HG03432 (cell line): Measurements from ENCODE around the gene GAK.
"Not testable (repeated sequence)": the region's sequence is repeated elsewhere in the genome, so short reads cannot be mapped to it uniquely, and the experiment has no call there.

Source experiments
- ATAC-seq: cut with Tn5 transposase; IDR thresholded peaks from one replicate; pipeline ENCODE4 v1.9.1; 2021; ENCODE audit warnings: mild to moderate bottlenecking, moderate library complexity; ENCODE audit not compliant: unreplicated experiment

GAK gene

GRCh38 chr4:929096-929765, 2.9 kb downstream of the GAK start:
- ATAC-seq: no peak

DNA sequence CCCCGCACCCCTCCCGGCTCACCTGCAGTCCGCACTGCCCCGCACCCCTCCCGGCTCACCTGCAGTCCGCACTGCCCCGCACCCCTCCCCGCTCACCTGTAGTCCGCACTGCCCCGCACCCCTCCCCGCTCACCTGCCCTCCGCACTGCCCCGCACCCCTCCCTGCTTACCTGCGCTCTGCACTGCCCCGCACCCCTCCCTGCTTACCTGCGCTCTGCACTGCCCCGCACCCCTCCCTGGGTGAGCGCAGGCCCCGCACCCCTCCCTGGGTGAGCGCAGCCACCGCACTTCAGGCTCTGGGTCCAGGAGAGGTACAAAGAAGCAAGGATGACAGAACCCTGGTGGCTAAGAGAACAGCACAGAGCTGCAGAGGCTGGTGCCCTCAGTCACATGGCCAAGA, 4.5 kb downstream of the GAK start:
- ATAC-seq: not testable (repeated sequence)

DNA sequence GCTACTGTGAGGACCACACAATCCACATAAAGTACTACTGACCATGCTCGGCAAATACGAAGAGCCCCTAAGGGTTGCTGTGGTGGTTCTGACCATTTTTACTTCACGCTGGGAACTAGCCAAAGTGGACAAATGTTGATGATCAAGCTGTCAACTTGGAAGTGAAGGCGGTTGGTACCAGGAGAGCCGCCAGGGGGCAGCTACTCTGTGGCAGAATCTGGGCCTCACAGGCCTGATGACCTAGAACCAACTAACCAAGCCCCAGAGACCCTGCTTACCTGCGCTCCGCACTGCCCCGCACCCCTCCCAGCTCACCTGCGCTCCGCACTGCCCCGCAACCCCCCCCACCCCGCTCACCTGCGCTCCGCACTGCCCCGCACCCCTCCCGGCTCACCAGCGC, 5.6 kb downstream of the GAK start:
- ATAC-seq: no peak

GRCh38 chr4:925771-926500, 6.2 kb downstream of the GAK start:
- no peak for ATAC-seq

GRCh38 chr4:925171-925570, 6.9 kb downstream of the GAK start:
- ATAC-seq: no peak

- no peak for ATAC-seq
Measured at GRCh38 chr4:924107-925096, 7.7 kb downstream of the GAK start.

DNA sequence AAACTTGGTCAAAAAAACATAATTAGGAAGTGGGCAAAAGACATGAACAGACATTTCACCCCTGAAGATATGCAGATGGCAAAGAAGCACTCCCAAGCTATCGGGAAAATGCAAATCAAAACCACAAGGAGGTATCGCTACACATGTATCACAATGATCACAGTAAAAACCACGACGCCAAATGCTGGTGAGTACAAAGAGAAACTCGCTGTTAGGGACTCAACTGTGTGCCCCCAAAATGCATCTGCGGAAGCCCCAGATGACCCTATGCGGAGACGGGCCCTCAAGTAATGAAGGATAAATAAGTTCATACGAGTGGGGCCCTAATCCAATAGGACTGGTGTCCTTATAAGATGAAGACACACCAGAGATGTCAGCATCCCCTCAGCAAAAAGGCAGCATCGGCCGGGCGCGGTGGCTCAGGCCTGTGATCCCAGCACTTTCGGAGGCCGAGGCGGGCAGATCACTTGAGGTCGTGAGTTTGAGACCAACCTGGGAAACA, 10.2 kb downstream of the GAK start:
- ATAC-seq: no peak

- ATAC-seq: not testable (repeated sequence)
Measured at GRCh38 chr4:919004-919680, 13.0 kb downstream of the GAK start.

DNA sequence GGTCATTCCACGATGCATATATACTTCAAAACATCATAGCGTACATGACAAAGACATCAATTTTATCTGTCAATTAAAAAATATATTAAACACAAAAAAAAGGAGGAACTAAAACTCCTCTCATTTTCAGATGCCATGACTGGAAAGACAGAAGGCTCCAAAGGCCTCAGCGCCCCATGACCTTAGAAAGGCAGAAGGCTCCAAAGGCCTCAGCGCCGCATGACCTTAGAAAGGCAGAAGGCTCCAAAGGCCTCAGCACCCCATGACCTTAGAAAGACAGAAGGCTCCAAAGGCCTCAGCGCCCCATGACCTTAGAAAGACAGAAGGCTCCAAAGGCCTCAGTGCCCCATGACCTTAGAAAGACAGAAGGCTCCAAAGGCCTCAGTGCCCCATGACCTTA, 13.5 kb downstream of the GAK start:
- ATAC-seq: not testable (repeated sequence)

GRCh38 chr4:917992-918391, 14.1 kb downstream of the GAK start:
- no peak for ATAC-seq

- no peak for ATAC-seq
Measured at GRCh38 chr4:917466-917865, 14.7 kb downstream of the GAK start.

- no peak for ATAC-seq
Measured at GRCh38 chr4:915595-915994, 16.5 kb downstream of the GAK start.

GRCh38 chr4:915041-915474, 17.1 kb downstream of the GAK start:
- no peak for ATAC-seq

- no peak for ATAC-seq
Measured at GRCh38 chr4:914531-914930, 17.6 kb downstream of the GAK start.

DNA sequence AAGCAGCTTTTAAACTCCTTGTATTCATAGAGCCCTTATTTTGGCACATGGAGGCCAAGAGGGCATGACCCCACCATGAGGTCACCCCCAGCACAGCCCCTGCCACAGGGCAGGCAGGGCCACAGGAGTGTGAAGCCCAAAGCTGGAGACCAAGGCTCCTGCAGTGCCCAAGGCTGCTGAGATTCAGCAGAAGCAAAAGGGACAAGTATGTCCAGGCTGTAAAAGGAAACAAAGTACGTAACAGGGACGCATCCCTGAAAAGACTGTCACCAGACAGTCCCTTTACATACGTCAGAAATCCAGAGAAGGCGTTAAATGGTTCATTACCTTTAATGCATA, 18.9 kb downstream of the GAK start:
- no peak for ATAC-seq

- ATAC-seq: no peak
Measured at GRCh38 chr4:912548-913279, 19.4 kb downstream of the GAK start.

DNA sequence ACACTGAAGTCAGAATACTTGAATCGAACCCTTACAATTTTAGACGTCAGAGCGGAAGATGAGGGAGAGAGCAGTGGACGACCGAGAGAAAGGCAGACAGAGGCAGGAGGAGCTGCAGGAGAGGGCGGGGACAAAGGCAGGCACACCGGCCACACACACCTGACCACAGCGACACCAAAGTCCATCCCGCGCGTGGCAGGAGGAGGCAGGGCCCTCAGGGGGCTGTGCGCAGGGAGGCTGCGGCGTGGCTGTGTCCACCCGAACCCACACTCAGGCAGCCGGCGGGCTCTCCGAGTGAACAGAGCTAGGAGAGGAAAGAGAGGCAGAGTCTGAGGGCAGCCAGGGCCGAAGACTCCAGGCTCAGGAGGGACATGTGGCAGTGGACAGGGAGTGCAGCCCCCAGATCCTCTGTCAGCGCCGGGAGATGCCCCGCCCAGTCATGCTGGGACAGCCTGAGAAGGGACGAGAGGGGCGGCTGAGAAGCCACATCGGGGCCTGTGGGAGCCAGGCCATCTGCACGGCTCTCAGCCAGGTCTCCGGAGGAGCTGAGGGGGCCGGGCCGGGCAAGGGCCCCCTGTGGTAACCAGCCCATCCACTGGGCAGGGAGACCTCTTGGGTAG, 20.1 kb downstream of the GAK start:
- no peak for ATAC-seq

- ATAC-seq: no peak
Measured at GRCh38 chr4:911221-911751, 20.8 kb downstream of the GAK start.

DNA sequence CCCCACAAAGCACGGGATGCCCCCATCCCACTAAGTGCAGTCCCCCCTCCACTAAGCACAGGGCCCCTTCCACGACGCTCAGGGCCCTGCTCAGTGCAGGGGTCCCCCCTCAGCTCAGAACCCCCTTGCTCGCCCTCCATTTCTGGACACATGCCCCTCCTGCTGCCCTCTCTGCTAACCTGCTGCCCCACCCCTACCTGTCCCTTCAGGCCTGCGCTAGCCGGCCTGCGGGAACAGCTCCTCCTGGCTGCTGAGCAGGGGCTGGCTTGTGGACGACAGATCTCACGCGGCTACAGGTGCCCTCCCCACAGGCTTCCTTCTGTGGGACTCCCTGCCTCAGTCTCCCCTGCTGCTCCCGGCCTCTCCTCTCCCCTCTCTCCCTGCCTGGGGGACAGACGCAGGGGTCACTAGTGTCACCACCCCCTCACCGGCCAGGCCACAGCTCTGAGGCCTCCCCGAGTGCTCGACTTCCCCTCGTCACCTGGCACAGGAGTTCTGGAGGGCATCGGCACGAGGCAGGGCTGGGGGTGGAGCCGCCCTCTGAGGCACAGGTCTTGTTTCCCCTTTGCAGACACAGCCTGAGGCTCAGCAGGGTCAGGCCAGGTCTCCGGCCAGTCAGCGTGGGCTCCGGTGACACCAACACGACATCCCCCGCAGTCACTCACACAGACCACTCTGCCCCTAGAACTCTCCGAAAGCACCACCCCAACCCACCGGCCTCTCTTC, 21.6 kb downstream of the GAK start:
- no peak for ATAC-seq
